Ishikawa (cell line): ENCODE data around the gene COL15A1.

Source experiments
- FOXM1 ChIP-seq: IDR thresholded peaks from 2 replicates; pipeline ENCODE4 v1.6.1; 2012; ENCODE audit warnings: low read depth, borderline replicate concordance
- MAX ChIP-seq: IDR thresholded peaks from 2 replicates; pipeline ENCODE4 v1.6.1; 2012
- USF1 ChIP-seq: IDR thresholded peaks from 2 replicates; pipeline ENCODE4 v1.6.1; 2012
- ZBTB7A ChIP-seq: IDR thresholded peaks from 2 replicates; pipeline ENCODE4 v1.6.1; 2012; ENCODE audit warnings: low read depth

- no peak for TF ChIP-seq FOXM1
- TF ChIP-seq ZBTB7A, result no peak
- no peak for TF ChIP-seq MAX
- no peak for TF ChIP-seq USF1
Observed at GRCh38 chr9:98967257-98967656, 23.6 kb downstream of the COL15A1 start.
